Calu3 (cell line): Measurements from ENCODE around the gene DNAJB2. TPM values are rescaled to one million over a fixed set of nuclear protein-coding genes. Genes with fewer than 3 reads are reported as not detected.
A peak's percentile ranks its signal among the peaks of the same experiment; 100 is the strongest.

Experiments used
- BruUV-seq: library from RNA; stranded (reverse); fragments of 400-500 nt; replicated peaks from 2 replicates; lab custom pipeline; 2021; lab: Mats Ljungman, UMichigan
- CTCF ChIA-PET: fragments of 300-600 bp; sonication (Branson Sonifier 250); formaldehyde crosslinking; loops from one replicate; lab custom pipeline; 2022; ENCODE audit warnings: antibody characterized with exemption; lab: Charles Lee
- DNase-seq: peaks from one replicate; pipeline ENCODE4 v3.0.0; 2022
- H3K27ac Mint-ChIP-seq: one replicate; pipeline ENCODE4 v1.8.0; 2022; ENCODE audit warnings: mixed read lengths; ENCODE audit not compliant: unreplicated experiment
- H3K27me3 Mint-ChIP-seq: one replicate; pipeline ENCODE4 v1.8.0; 2022; ENCODE audit warnings: mixed read lengths; ENCODE audit not compliant: unreplicated experiment
- H3K36me3 Mint-ChIP-seq: one replicate; pipeline ENCODE4 v1.8.0; 2022; ENCODE audit warnings: mild to moderate bottlenecking, moderate library complexity, mixed read lengths; ENCODE audit not compliant: insufficient read depth, unreplicated experiment
- H3K4me1 Mint-ChIP-seq: one replicate; pipeline ENCODE4 v1.8.0; 2022; ENCODE audit warnings: mild to moderate bottlenecking, low read depth, mixed read lengths; ENCODE audit not compliant: unreplicated experiment
- H3K4me3 Mint-ChIP-seq: one replicate; pipeline ENCODE4 v1.8.0; 2022; ENCODE audit warnings: mild to moderate bottlenecking, low read depth, moderate library complexity, mixed read lengths; ENCODE audit not compliant: unreplicated experiment
- H3K9me3 Mint-ChIP-seq: one replicate; pipeline ENCODE4 v1.8.0; 2022; ENCODE audit warnings: low read depth, mixed read lengths; ENCODE audit not compliant: unreplicated experiment
- CTCF ChIP-seq: fragments of 200-600 bp; IDR thresholded peaks from one replicate; pipeline ENCODE4 v1.8.0; 2022; ENCODE audit warnings: antibody characterized with exemption; ENCODE audit not compliant: unreplicated experiment
- intact Hi-C: fragments of 100-400 bp; cut with micrococcal nuclease; formaldehyde crosslinking; loops from one replicate; pipeline ENCODE4 v1.10.0; 2022; ENCODE audit not compliant: unreplicated experiment
- total RNA-seq: library from RNA; stranded (reverse); gene quantifications from 2 replicates; pipeline ENCODE4 v1.2.3, GENCODE V29; 2022

DNAJB2 gene
- total RNA-seq, 1 experiment from 2014 or later = 68.2 TPM

- no TSS peak for BruUV-seq
- DNase-seq = no peak
- Mint-ChIP-seq H3K27ac (peak overlapping the region; percentile 96), H3K27me3 (no peaks in the 10 kb centered on the region), H3K36me3 (peaks cover 72% of the 10 kb centered on the region), H3K4me1 (peaks cover 55% of the 10 kb centered on the region), H3K4me3 (peak overlapping the region; percentile 54), H3K9me3 (no peaks in the 10 kb centered on the region)
- CTCF ChIA-PET = interaction anchor here (1.1 to 2.6 kb wide), 4 partner anchors 22 to 45 kb away, joined by 4 to 26 read pairs (median 10); partner anchors contain the start of gene DNAJB2
- intact Hi-C loops = loop anchor here (5.0 kb wide), 1 partner anchor 47 kb away; no protein-coding TSS in a partner anchor
- no peak for TF ChIP-seq CTCF
These were observed 29.0 kb upstream of the DNAJB2 start for GRCh38 chr2:219250049-219250781.

DNA sequence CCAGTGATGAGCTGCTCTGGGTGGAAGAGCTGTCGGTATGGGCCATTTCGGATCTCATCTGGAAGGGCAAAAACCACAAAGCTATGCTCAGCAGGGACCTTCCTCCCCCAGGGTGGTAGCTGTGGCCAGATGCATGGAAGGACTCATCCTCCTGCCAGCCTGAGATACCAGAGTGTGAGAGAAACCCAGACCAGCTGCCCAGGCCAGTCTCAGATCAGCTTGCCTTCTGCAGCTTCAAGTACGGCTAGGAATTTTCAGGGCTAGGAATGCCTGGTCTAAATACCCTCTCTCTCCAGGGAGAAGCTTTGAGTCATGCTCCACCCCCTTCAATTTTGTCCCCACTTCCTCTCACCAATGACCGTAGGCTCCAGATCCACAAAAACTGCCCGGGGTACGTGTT is 27.5 kb upstream of the DNAJB2 start:
- TF ChIP-seq CTCF = no peak
- Mint-ChIP-seq H3K36me3 (peaks cover 57% of the 10 kb centered on the region), H3K27me3 (no peaks in the 10 kb centered on the region), H3K9me3 (no peaks in the 10 kb centered on the region), H3K4me1 (peaks cover 56% of the 10 kb centered on the region), H3K27ac (no peak overlapping the region), H3K4me3 (peak overlapping the region; percentile 95)
- no TSS peak for BruUV-seq
- intact Hi-C loops = loop anchor here (5.0 kb wide), 1 partner anchor 46 kb away; no protein-coding TSS in a partner anchor
- CTCF ChIA-PET = interaction anchor here (1.0 kb wide), 1 partner anchor 193 kb away, joined by 3 read pairs; no protein-coding TSS in a partner anchor
- DNase-seq = no peak

DNA sequence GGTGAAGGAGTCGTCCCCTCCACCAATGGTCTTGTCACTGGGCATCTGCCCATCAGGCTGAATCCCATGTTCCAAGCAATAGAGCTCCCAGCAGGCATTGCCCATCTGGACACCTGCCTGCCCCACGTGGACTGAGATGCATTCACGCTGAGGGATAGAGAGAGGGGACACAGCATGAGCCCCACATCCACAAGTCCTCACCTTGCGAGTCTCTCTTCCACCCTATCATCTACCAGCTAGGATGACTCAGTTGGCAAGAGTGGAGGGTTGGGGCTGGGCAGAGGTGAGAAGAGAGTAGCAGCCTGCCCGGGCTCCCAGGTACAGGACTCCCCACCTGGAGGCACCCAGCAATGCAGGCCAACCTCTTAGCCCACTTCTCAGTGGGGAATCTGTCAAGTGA is 27.1 kb upstream of the DNAJB2 start:
- no peaks in the 10 kb centered on the region for H3K9me3 Mint-ChIP-seq
- no TSS peak for BruUV-seq
- TF ChIP-seq CTCF = no peak
- intact Hi-C loops = loop anchor here (5.0 kb wide), 1 partner anchor 45 kb away; no protein-coding TSS in a partner anchor
- H3K27ac Mint-ChIP-seq = no peak overlapping the region
- peak overlapping the region; percentile 95 for H3K4me3 Mint-ChIP-seq
- no peak for DNase-seq
- H3K4me1 Mint-ChIP-seq = peaks cover 56% of the 10 kb centered on the region
- H3K27me3 Mint-ChIP-seq = no peaks in the 10 kb centered on the region
- H3K36me3 Mint-ChIP-seq = peaks cover 55% of the 10 kb centered on the region
- CTCF ChIA-PET = interaction anchor here (1.8 to 3.2 kb wide), 2 partner anchors 35 to 43 kb away, joined by 7 to 10 read pairs; no protein-coding TSS in a partner anchor

GRCh38 chr2:219252570-219252899 is 26.6 kb upstream of the DNAJB2 start:
- no peaks in the 10 kb centered on the region for H3K9me3 Mint-ChIP-seq
- H3K36me3 Mint-ChIP-seq = peaks cover 55% of the 10 kb centered on the region
- no peak for DNase-seq
- CTCF ChIA-PET = interaction anchor here (1.5 to 3.2 kb wide), 3 partner anchors 27 to 42 kb away, joined by 5 to 10 read pairs (median 7); partner anchors contain the start of gene DNAJB2
- intact Hi-C loops = loop anchor here (5.0 kb wide), 1 partner anchor 45 kb away; no protein-coding TSS in a partner anchor
- no TSS peak for BruUV-seq
- TF ChIP-seq CTCF = no peak
- peaks cover 56% of the 10 kb centered on the region for H3K4me1 Mint-ChIP-seq
- H3K27ac Mint-ChIP-seq = peak overlapping the region; percentile 70
- no peaks in the 10 kb centered on the region for H3K27me3 Mint-ChIP-seq
- H3K4me3 Mint-ChIP-seq = peak overlapping the region; percentile 95
